ENCODE data around the gene VCX2.
"Not testable (repeated sequence)": the region's sequence is repeated elsewhere in the genome, so short reads cannot be mapped to it uniquely, and the experiment has no call there.

The VCX2 gene

DNA sequence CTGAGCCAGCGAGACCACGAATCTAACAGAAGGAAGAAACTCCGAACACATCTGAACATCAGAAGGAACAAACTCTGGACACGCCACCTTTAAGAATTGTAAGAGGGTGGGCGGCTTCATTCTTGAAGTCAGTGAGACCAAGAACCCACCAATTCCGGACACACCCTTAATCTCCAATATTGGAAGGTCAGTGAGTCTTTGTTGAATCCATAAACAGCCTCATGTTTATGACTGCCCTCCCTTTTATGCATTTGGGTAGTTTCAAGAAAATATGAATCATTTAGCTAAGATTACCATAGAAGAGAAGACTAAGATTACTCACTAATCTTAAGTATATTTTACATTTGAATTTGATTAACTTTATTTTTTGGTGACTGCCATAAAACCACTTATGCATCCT is 48.5 kb downstream of the VCX2 start:
- in situ Hi-C loops (cut with MboI; ENCODE audit: low sequenced_read_pairs), result no loop called here

DNA sequence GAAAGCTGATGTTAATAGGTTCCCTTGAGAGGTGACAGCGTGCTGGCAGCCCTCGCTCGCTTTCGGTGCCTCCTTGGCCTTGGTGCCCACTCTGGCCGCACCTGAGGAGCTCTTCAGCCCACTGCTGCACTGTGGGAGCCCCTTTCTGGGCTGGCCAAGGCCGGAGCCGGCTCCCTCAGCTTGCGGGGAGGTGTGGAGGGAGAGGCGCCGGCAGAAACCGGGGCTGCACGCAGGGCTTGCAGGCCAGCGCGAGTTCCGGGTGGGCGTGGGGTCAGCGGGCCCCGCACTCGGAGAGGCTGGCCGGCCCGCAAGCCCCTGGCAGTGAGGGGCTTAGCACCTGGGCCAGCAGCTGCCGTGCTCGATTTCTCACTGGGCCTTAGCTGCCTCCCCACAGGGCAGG is 49.7 kb downstream of the VCX2 start:
- in situ Hi-C loops (cut with MboI; ENCODE audit: low sequenced_read_pairs), result not testable (repeated sequence)
